Cardiac fibroblast (primary cell): ENCODE data around the gene CPA1.

Experiments
- DNase-seq, 2 donors: peaks; one replicate each; pipeline versions ENCODE4 v3.0.0 to v3.0.0-alpha.2; 2010; ENCODE audit warnings: low read depth in 2 of 2
- H3K4me3 ChIP-seq, 2 donors: replicated peaks in 1 of 2; 1 replicate in 1 of 2; 2 replicates in 1 of 2; pipeline ENCODE4 v1.5.1; 2011; ENCODE audit warnings: low read depth in 2 of 2, low read length in 2 of 2, mild to moderate bottlenecking in 2 of 2, moderate library complexity in 1 of 2
- CTCF ChIP-seq: IDR thresholded peaks from one replicate; pipeline ENCODE4 v1.5.1; 2011; ENCODE audit warnings: low read depth, mild to moderate bottlenecking, low read length, inconsistent platforms

CPA1 gene

GRCh38 chr7:130387628-130388403 is 7.5 kb downstream of the CPA1 start:
- no peak overlapping the region for H3K4me3 ChIP-seq
- peak in 1 of 2 donors; percentile 52 for DNase-seq
- no peak for TF ChIP-seq CTCF

- TF ChIP-seq CTCF, result no peak
- no peak for DNase-seq
- H3K4me3 ChIP-seq, result no peak overlapping the region
These were observed 8.4 kb downstream of the CPA1 start for GRCh38 chr7:130388671-130389070.

DNA sequence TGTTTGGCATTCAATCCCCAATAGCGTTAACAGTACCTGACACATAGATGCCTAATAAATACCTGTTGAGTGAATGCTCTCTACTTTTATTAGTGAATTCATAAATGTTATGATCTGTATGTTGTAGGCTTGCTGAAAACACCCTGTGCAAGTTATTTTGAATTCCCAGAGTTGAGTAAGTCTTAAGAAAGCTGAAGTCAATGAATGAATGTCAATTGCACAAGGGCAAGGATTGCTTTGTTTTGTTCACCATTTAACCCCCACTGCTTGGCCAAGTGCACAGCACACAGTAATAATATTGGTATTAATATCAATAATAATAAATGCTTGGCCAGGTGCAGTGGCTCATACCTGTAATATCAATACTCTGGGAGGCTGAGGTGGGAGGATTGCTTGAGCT is 10.2 kb downstream of the CPA1 start:
- no peak overlapping the region for H3K4me3 ChIP-seq
- DNase-seq, result no peak
- no peak for TF ChIP-seq CTCF

DNA sequence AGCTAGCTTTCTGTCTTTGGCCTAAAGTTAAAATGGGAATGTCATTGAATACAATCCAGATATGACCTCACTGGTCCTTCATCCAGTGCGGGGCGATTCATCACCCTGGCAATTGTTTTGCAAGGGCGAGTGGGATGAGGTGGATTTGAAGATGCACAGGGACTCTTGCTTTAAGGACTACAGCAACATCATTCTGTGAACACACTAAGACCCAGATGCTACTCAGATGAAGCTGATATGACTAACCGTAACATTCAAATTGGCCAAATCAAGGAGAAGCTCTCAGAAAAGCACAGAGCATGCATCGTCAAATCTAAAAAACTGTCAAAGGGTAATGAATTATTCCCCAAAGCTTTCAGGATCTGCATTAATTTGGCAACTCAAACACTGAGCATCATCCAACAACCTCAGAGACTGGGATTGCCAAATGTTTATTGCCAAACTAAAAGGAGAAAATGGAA is 12.8 kb downstream of the CPA1 start:
- TF ChIP-seq CTCF, result no peak
- peak; percentile 69 for DNase-seq
- no peak overlapping the region for H3K4me3 ChIP-seq

GRCh38 chr7:130393841-130394411 is 13.6 kb downstream of the CPA1 start:
- H3K4me3 ChIP-seq, result no peak overlapping the region
- TF ChIP-seq CTCF, result no peak
- no peak for DNase-seq

DNA sequence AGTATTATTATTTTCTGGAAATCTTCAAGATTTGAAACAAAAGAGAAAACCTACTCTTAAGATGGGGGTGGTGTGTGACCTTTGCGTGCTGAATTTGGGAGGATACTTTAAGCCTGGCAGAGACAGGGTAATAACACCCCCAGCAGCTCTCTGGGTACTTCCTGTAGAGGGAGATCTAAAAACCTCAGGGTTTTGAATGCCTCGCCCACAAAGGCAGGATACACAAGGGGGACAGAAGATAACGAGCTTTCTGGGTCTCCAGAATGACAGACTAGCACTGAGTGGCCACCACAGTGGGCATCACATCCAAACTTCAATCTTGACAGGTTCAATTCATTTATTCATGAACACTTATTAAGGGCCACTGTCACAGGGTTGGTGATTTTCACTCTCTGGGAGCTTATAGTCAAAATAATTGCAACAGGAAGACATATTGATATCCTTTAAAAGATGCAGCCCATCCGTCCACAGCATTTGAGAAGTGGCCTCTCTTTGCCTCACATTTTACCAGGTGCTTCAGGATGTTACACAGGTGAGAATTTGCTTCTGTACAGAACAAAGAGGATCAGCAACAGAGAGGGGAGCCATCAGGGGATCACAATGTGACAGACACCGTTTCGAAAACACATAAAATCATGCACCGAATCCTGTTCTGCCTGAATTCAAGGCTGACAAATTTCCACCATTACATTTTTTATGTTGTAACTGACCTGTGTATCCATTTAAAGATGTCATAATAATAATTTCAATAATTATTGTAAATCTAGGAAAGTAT is 14.3 kb downstream of the CPA1 start:
- TF ChIP-seq CTCF, result no peak
- no peak for DNase-seq
- H3K4me3 ChIP-seq, result no peak overlapping the region
